Motor neuron (in vitro differentiated cells): Measurements from ENCODE around the gene TNFAIP8L2. TPM values are rescaled to one million over a fixed set of nuclear protein-coding genes. Genes with fewer than 3 reads are reported as not detected.
A peak's percentile ranks its signal among the peaks of the same experiment; 100 is the strongest.
"Not testable (repeated sequence)": the region's sequence is repeated elsewhere in the genome, so short reads cannot be mapped to it uniquely, and the experiment has no call there.

Experiments used
- ATAC-seq, 8 experiments: fragments of 200-7000 bp; cut with Tn5 transposase; replicated peaks in 6 of 8; 2 replicates each; pipeline ENCODE4 v1.8.0; 2021; ENCODE audit warnings: mild to moderate bottlenecking in 8 of 8, moderate library complexity in 8 of 8
- H3K27ac ChIP-seq, 2 donors: fragments of 250-450 bp; sonication (Bioruptor Pico); 2 replicates each; pipeline ENCODE4 v1.9.0; 2021; ENCODE audit warnings: antibody characterized with exemption in 2 of 2, mild to moderate bottlenecking in 2 of 2, moderate library complexity in 1 of 2
- H3K4me1 ChIP-seq, 2 donors: fragments of 250-450 bp; sonication (Bioruptor Pico); replicated peaks in 1 of 2; 2 replicates each; pipeline ENCODE4 v1.6.1; 2021; ENCODE audit warnings: antibody characterized with exemption in 2 of 2, mild to moderate bottlenecking in 2 of 2, moderate library complexity in 1 of 2
- H3K4me3 ChIP-seq, 5 donors: fragments of 250-450 bp; sonication (Bioruptor Pico); 2 replicates each; pipeline ENCODE4 v1.9.0; 2021; ENCODE audit warnings: antibody characterized with exemption in 5 of 5, mild to moderate bottlenecking in 5 of 5, moderate library complexity in 4 of 5
- WGBS, 10 experiments: fragments of 450-650 bp; shearing (Covaris generic); methylation state at CpG; one replicate each; pipeline ENCODE4 v1.0.0; 2022; 5-methylcytosine and 5-hydroxymethylcytosine counted together
- in situ Hi-C, 9 experiments: fragments of 400-800 bp; cut with MboI; loops; one replicate each; pipeline ENCODE4 v1.15.0; 2021; ENCODE audit warnings: low sequenced_read_pairs in 9 of 9, low pct_unique_long_range_greater_than_20kb in 2 of 9; ENCODE audit not compliant: unreplicated experiment in 9 of 9
- total RNA-seq, 8 experiments: library from RNA; unstranded; fragments of 300-600 nt; gene quantifications; 2 replicates each; pipeline versions ENCODE4 v1.2.3 to v1.2.4, GENCODE V29; 2022

The TNFAIP8L2 gene
- total RNA-seq, 8 experiments from 2014 or later: 0.25 to 1.6 (median 0.55) TPM

DNA sequence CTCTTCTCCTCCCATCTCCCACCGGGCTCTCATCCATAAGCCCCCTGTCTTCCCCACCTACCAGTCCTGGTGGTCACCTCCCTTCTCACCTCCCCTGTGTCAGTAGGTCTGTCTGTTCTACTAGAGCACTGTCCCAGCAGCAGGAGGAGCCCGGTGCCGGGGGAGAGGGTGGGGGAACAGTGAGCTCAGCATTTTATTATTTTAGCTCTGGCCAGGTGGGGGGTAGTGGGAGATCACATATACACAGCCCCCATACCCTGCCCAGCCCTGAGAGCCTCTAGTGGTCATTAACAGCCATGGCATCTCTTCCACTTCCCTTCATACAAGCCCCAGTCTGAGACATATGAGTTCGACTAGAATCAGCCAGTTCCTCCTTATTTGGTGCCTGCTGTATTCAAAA is 19.4 kb downstream of the TNFAIP8L2 start, which contains the start of gene TMOD4:
TMOD4 (minus strand) TSS at position 119 of the 400 bp plus-strand sequence. CDS start 1,106 bp downstream, outside the sequence.
- ATAC-seq: peak; percentile 81 to 97 (median 88)
- H3K4me1 ChIP-seq: peaks cover 0 to 4% of the 10 kb centered on the region in 2 donors
- no peak within 1 kb of the TSS for H3K4me3 ChIP-seq
- in situ Hi-C loops: no loop called here
- 38 to 100% (median 67%) methylated on average over 1 of the region's 4 CpGs; no CpG with 5 or more reads in 5 of the 10 experiments for WGBS, 10 experiments
- H3K27ac ChIP-seq: no peak within 1 kb of the TSS

- WGBS, 10 experiments: 40 to 97% (median 94%) methylated on average over 1 to 16 of the region's 17 CpGs
- no peak overlapping the region for H3K4me3 ChIP-seq
- in situ Hi-C loops: no loop called here
- H3K4me1 ChIP-seq: peaks cover 0 to 4% of the 10 kb centered on the region in 2 donors
- no peak for ATAC-seq
- no peak overlapping the region for H3K27ac ChIP-seq
Observed at GRCh38 chr1:151176514-151177045, 20.1 kb downstream of the TNFAIP8L2 start.

- peaks cover 10% of the 10 kb centered on the region in 2 donors for H3K4me1 ChIP-seq
- in situ Hi-C loops: no loop called here
- H3K27ac ChIP-seq: no peak overlapping the region
- no peak for ATAC-seq
- 89 to 100% (median 98%) methylated on average over 1 to 10 of the region's 10 CpGs for WGBS, 10 experiments
- no peak overlapping the region for H3K4me3 ChIP-seq
Observed at GRCh38 chr1:151184211-151184610, 27.8 kb downstream of the TNFAIP8L2 start.

DNA sequence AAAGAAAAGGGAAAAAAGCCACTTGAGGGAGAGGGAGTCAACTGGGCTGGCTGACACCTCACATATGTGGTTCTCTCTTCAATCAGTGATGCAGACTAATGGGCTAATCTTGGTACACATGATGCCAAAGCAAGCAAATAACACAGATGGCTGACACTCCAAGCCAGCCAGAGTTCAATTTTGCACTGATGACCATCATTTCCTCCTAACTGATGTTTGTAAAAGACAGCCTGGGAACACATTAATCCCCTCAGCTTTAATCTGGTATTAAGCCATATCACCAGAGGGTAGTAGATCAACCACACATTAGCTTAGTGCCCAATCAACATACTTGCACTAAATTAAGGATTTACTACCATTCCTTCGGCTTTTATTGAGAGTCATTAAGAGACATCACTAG is 30.8 kb downstream of the TNFAIP8L2 start:
- Histone ChIP-seq H3K4me1 (peaks cover 10 to 12% of the 10 kb centered on the region in 2 donors), H3K27ac (no peak overlapping the region), H3K4me3 (no peak overlapping the region)
- in situ Hi-C loops: no loop called here
- WGBS, 10 experiments: 46 to 100% (median 100%) methylated on average over 1 of the region's 1 CpG; no CpG with 5 or more reads in 3 of the 10 experiments
- no peak for ATAC-seq

GRCh38 chr1:151188667-151189066 is 32.2 kb downstream of the TNFAIP8L2 start:
- WGBS, 10 experiments: 43 to 95% (median 57%) methylated on average over 1 to 8 of the region's 8 CpGs
- in situ Hi-C loops, ATAC-seq: not testable (repeated sequence)
- peak overlapping the region in 1 of 2 donors; percentile 4 for H3K27ac ChIP-seq
- peak overlapping the region; percentile 71 to 97 (median 89) for H3K4me3 ChIP-seq
- H3K4me1 ChIP-seq: peaks cover 10 to 12% of the 10 kb centered on the region in 2 donors

DNA sequence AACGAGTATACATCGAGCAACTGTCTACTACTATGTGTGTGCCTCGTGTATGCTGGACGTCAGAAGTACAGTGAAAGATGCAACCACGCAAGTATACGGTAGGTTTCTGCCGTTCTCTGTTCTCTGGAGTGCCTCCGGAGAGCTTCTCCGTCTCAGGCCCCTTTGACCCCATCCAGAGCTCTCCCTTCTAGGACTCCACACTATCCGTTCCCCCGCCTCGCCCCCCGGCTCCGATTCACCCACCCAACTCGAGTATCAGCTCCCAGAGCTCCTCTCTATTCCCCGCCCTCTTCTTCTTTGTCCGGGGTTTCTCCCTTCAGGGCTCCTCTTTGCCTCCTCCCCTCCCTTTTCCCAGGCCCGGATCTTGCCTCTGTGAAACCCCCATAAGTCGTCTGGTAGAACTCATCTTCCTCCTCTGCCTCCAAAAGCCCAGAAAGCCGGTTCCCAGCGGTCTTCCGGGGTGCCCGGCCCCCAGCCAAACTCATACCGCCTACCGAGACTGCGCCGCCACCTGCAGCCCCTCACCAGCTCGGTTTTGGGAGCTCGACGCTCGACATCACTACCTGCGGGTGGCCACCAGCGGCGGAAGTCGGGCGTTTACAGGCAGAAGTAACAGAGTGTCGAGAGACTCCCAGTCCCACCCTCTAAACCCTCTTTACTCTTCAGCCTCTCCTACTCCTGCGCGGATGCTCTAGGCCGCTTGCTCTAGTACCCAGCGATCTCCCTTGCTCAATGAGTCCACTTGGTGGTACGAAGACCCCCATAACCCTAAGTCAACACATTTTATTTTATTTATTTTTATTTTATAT is 33.4 kb downstream of the TNFAIP8L2 start, which contains the start of gene VPS72:
VPS72 (minus strand) TSS at position 561 of the 809 bp plus-strand sequence; CDS start at position 485, 76 bp downstream.
- 0 to 11% (median 1%) methylated on average over 1 to 34 of the region's 42 CpGs; no CpG with 5 or more reads in 1 of the 10 experiments for WGBS, 10 experiments
- peak; percentile 88 to 98 (median 96) for ATAC-seq
- Histone ChIP-seq H3K27ac (peak within 1 kb of the TSS; percentile 85 to 90), H3K4me1 (peaks cover 10 to 12% of the 10 kb centered on the region in 2 donors), H3K4me3 (peak within 1 kb of the TSS; percentile 71 to 97 (median 89))
- in situ Hi-C loops: no loop called here

DNA sequence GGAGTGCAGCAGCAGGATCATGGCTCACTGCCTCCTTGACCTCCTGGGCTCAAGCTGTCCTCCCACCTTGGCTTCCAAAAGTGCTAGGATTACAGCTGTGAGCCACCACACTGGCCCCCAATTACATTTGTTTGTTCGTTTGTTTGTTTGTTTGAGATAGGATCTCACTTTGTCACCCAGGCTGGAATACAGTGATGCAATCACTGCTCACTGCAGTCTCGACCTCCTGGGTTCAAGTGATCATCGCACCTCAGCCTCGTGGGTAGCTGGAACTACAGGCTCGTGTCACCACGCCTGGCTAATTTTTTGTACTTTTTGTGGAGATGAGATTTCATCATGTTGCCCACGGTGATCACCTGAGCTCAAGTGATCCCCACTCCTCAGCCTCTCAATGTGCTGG is 35.6 kb downstream of the TNFAIP8L2 start:
- 69 to 100% (median 76%) methylated on average over 2 to 5 of the region's 7 CpGs; no CpG with 5 or more reads in 5 of the 10 experiments for WGBS, 10 experiments
- Histone ChIP-seq H3K27ac (no peak overlapping the region), H3K4me3 (no peak overlapping the region), H3K4me1 (peaks cover 10 to 12% of the 10 kb centered on the region in 2 donors)
- in situ Hi-C loops: no loop called here
- ATAC-seq: no peak

GRCh38 chr1:151193304-151193703 is 36.9 kb downstream of the TNFAIP8L2 start:
- peaks cover 11% of the 10 kb centered on the region in 2 donors for H3K4me1 ChIP-seq
- 62 to 97% (median 78%) methylated on average over 1 to 6 of the region's 6 CpGs; no CpG with 5 or more reads in 3 of the 10 experiments for WGBS, 10 experiments
- in situ Hi-C loops: no loop called here
- ATAC-seq: no peak
- no peak overlapping the region for H3K4me3 ChIP-seq
- H3K27ac ChIP-seq: no peak overlapping the region

GRCh38 chr1:151193856-151194255 is 37.4 kb downstream of the TNFAIP8L2 start:
- ATAC-seq: no peak
- Histone ChIP-seq H3K4me1 (peaks cover 5% of the 10 kb centered on the region in 2 donors), H3K4me3 (no peak overlapping the region), H3K27ac (no peak overlapping the region)
- in situ Hi-C loops: no loop called here
- WGBS, 10 experiments: 13 to 100% (median 75%) methylated on average over 1 of the region's 1 CpG; no CpG with 5 or more reads in 3 of the 10 experiments

- H3K4me1 ChIP-seq, H3K27ac ChIP-seq, H3K4me3 ChIP-seq, in situ Hi-C loops: not testable (repeated sequence)
- WGBS, 10 experiments: 55 to 92% (median 78%) methylated on average over 8 to 17 of the region's 17 CpGs; no CpG with 5 or more reads in 2 of the 10 experiments
- ATAC-seq: peak in 3 of 8 experiments; percentile 15 to 34 (median 20)
Observed at GRCh38 chr1:151194894-151195594, 38.6 kb downstream of the TNFAIP8L2 start.

GRCh38 chr1:151196292-151196800 is 39.9 kb downstream of the TNFAIP8L2 start:
- in situ Hi-C loops: no loop called here
- peak in 7 of 8 experiments; percentile 10 to 60 (median 13) for ATAC-seq
- Histone ChIP-seq H3K4me1 (peaks cover 13 to 14% of the 10 kb centered on the region in 2 donors), H3K27ac (no peak overlapping the region), H3K4me3 (no peak overlapping the region)
- 5 to 54% (median 44%) methylated on average over 4 to 12 of the region's 14 CpGs; no CpG with 5 or more reads in 3 of the 10 experiments for WGBS, 10 experiments

GRCh38 chr1:151197863-151198253 is 41.4 kb downstream of the TNFAIP8L2 start:
- whole genome bisulfite sequencing, 10 experiments: 2 to 51% (median 10%) methylated on average over 2 to 10 of the region's 10 CpGs; no CpG with 5 or more reads in 1 of the 10 experiments
- Histone ChIP-seq H3K4me3 (peak overlapping the region; percentile 63 to 92 (median 76)), H3K27ac (peak overlapping the region in 1 of 2 donors; percentile 34), H3K4me1 (peaks cover 15 to 18% of the 10 kb centered on the region in 2 donors)
- in situ Hi-C loops: no loop called here
- no peak for ATAC-seq
